Epithelial cell of proximal tubule (primary cell): ENCODE measurements around the gene SIAH3. TPM values are rescaled to one million over a fixed set of nuclear protein-coding genes. Genes with fewer than 3 reads are reported as not detected.

ENCODE experiments used
- DNase-seq: peaks from one replicate; pipeline ENCODE4 v3.0.0-alpha.2; 2011; ENCODE audit warnings: low read depth
- H3K4me3 ChIP-seq: 2 replicates; pipeline ENCODE4 v1.5.1; 2011; ENCODE audit warnings: low read depth, mild to moderate bottlenecking, low read length
- total RNA-seq: library from RNA; depleted of rRNA; stranded (reverse); fragments of >200 nt; gene quantifications from 2 replicates; pipeline ENCODE4 v1.2.3, GENCODE V29; 2015
- TF ChIP-seq, protein P1 (sequence below): conservative IDR thresholded peaks from 2 replicates; pipeline ENCODE4 v1.5.1; 2012; ENCODE audit warnings: low read depth, mild to moderate bottlenecking, low read length

SIAH3 gene
- total RNA-seq, 1 donor from 2014 or later, result 0.23 TPM

DNA sequence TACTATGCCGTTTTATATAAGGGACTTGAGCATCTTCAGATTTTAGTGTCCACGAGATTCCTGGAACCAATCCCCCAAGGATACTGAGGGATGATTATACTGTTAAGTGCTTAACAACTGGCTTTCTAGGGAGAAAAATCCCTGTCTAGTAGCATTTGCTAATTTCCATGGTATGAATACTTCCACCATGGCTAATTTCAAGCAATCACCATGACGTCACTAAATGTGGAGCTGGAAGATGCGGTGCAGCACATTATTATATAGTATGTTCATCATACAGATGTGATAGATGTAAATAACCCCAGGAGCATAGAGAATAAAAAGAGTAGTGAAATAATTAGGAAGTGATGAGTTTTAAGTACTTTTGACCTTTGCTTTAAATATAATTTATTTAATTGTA is 72.7 kb downstream of the SIAH3 start:
- TF ChIP-seq, protein P1, sequence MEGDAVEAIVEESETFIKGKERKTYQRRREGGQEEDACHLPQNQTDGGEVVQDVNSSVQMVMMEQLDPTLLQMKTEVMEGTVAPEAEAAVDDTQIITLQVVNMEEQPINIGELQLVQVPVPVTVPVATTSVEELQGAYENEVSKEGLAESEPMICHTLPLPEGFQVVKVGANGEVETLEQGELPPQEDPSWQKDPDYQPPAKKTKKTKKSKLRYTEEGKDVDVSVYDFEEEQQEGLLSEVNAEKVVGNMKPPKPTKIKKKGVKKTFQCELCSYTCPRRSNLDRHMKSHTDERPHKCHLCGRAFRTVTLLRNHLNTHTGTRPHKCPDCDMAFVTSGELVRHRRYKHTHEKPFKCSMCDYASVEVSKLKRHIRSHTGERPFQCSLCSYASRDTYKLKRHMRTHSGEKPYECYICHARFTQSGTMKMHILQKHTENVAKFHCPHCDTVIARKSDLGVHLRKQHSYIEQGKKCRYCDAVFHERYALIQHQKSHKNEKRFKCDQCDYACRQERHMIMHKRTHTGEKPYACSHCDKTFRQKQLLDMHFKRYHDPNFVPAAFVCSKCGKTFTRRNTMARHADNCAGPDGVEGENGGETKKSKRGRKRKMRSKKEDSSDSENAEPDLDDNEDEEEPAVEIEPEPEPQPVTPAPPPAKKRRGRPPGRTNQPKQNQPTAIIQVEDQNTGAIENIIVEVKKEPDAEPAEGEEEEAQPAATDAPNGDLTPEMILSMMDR, result no peak
- H3K4me3 ChIP-seq, result no peak overlapping the region

DNA sequence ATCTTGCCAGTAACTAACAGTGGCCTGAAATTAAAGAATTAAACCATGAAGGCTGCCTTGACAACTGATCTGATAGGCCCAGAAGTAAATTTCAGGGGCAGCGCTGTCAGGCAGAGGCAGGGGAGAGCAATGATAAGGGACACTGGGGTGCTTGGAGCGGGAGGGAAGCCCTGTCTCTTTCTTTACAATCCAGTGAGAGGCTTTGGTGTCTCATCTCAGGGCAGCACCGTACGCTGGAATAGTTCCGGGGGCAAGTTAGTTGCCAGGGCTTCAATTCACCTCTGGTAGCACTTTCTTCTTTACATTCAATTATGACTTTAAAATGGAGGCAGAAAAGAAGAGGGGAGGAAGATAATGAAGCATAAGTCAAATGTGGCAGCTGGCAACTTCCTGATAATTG is 74.8 kb downstream of the SIAH3 start:
- TF ChIP-seq, protein P1, result no peak
- no peak for DNase-seq
- H3K4me3 ChIP-seq, result no peak overlapping the region

More for the DNA sequence above, 72.7 kb downstream of the SIAH3 start:
- no peak for DNase-seq

GRCh38 chr13:45775401-45775963 is 76.1 kb downstream of the SIAH3 start:
- H3K4me3 ChIP-seq, result no peak overlapping the region
- TF ChIP-seq, protein P1, result no peak

GRCh38 chr13:45773944-45774343 is 77.6 kb downstream of the SIAH3 start:
- no peak for DNase-seq
- no peak overlapping the region for H3K4me3 ChIP-seq
- TF ChIP-seq, protein P1, result no peak

More at GRCh38 chr13:45775401-45775963, 76.1 kb downstream of the SIAH3 start:
- no peak for DNase-seq

GRCh38 chr13:45773236-45773635 is 78.3 kb downstream of the SIAH3 start:
- H3K4me3 ChIP-seq, result no peak overlapping the region
- TF ChIP-seq, protein P1, result no peak
- no peak for DNase-seq

DNA sequence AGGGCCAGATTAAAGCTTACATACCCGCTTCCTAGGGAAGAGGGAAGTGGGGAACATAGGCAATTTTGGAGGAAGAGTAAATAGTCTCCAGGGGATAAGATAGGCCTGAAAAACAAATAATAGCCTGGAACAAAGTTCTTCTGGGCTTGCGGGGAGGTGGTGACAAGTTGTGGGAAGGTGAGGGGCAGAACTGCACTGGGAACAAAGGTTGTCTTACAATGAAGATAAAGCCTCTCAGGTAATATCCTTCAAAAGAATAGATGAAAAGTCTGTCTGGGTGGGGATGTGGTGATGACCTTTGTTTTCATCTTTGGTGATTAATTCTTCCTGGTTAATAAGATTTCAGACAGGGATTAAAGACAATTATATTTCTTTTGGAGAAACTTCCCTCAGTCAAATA is 80.7 kb downstream of the SIAH3 start:
- no peak overlapping the region for H3K4me3 ChIP-seq
- no peak for DNase-seq
- TF ChIP-seq, protein P1, result no peak
